SK-N-SH treated with all-trans-retinoic acid at 6 μM for 48 hours (cell line): ENCODE measurements around the gene ISCA2.

Source experiments
- BACH2 ChIP-seq: fragments of 250-450 bp; sonication (Bioruptor Pico); IDR thresholded peaks from 2 replicates; pipeline ENCODE4 v1.9.0; 2021; ENCODE audit warnings: mild to moderate bottlenecking, borderline replicate concordance
- CSRNP3 ChIP-seq: fragments of 250-450 bp; sonication (Bioruptor Pico); IDR thresholded peaks from 2 replicates; pipeline ENCODE4 v1.5.1; 2021; ENCODE audit warnings: mild to moderate bottlenecking, moderate library complexity
- GLIS3 ChIP-seq: fragments of 250-450 bp; sonication (Bioruptor Pico); IDR thresholded peaks from 2 replicates; pipeline ENCODE4 v1.5.0; 2020; ENCODE audit warnings: mild to moderate bottlenecking, moderate library complexity
- PATZ1 ChIP-seq: fragments of 250-450 bp; sonication (Bioruptor Pico); IDR thresholded peaks from 2 replicates; pipeline ENCODE4 v1.8.0; 2020; ENCODE audit warnings: mild to moderate bottlenecking, moderate library complexity, borderline replicate concordance
- SNAI2 ChIP-seq: fragments of 250-450 bp; sonication (Bioruptor Pico); IDR thresholded peaks from 2 replicates; pipeline ENCODE4 v1.5.0; 2020; ENCODE audit warnings: mild to moderate bottlenecking, moderate library complexity
- TSHZ2 ChIP-seq: fragments of 250-450 bp; sonication (Bioruptor Pico); IDR thresholded peaks from 2 replicates; pipeline ENCODE4 v1.5.0; 2020; ENCODE audit warnings: mild to moderate bottlenecking, moderate library complexity
- ZFP30 ChIP-seq: fragments of 450-650 bp; formaldehyde crosslinking; IDR thresholded peaks from 2 replicates; pipeline ENCODE4 v1.5.0; 2022; ENCODE audit warnings: mild to moderate bottlenecking, moderate library complexity
- ZNF70 ChIP-seq: fragments of 450-650 bp; formaldehyde crosslinking; IDR thresholded peaks from 2 replicates; pipeline ENCODE4 v1.5.0; 2020; ENCODE audit warnings: mild to moderate bottlenecking, moderate library complexity
- ZNF8 ChIP-seq: fragments of 450-650 bp; formaldehyde crosslinking; IDR thresholded peaks from 2 replicates; pipeline ENCODE4 v1.5.0; 2020; ENCODE audit warnings: mild to moderate bottlenecking, moderate library complexity

GRCh38 chr14:74510959-74511409, 17.4 kb downstream of the ISCA2 start:
- no peak for TF ChIP-seq BACH2 (CRISPR knock-in tag)
- TF ChIP-seq ZFP30 (CRISPR knock-in tag): no peak
- TF ChIP-seq ZNF8 (CRISPR knock-in tag): no peak
- no peak for TF ChIP-seq PATZ1 (CRISPR knock-in tag)
- no peak for TF ChIP-seq SNAI2 (CRISPR knock-in tag)
- no peak for TF ChIP-seq ZNF70 (CRISPR knock-in tag)
- no peak for TF ChIP-seq TSHZ2 (CRISPR knock-in tag)
- TF ChIP-seq GLIS3 (CRISPR knock-in tag): no peak
- TF ChIP-seq CSRNP3 (CRISPR knock-in tag): no peak
